ENCODE measurements around the gene NPIPA8.
"Not testable (repeated sequence)": the region's sequence is repeated elsewhere in the genome, so short reads cannot be mapped to it uniquely, and the experiment has no call there.

NPIPA8 gene

DNA sequence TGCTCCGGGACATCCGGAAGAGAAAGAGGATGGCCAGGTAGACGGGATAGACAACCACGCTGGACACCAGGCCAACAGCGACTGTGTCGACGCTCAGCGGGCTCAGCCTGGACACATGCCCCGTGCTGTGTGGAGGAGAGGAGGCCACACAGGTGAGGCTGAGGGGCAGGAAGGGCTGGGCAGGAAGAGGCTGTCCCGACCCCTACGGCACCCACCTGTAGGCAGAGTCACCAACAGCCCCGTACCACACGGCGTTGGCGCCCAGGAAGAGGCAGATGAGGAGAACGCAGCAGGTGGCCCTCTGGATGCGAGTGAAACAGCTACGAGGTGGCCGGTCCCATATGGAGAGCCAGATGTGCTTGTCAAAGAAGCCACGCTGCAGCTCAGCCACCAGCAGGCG is at the start of gene NPIPA8:
NPIPA8 (minus strand) TSS at position 101 of the 400 bp plus-strand sequence. CDS start 4,074 bp downstream, outside the sequence.
- not testable (repeated sequence) for DNase-seq (ENCODE audit: low read depth in 2 of 2)

DNA sequence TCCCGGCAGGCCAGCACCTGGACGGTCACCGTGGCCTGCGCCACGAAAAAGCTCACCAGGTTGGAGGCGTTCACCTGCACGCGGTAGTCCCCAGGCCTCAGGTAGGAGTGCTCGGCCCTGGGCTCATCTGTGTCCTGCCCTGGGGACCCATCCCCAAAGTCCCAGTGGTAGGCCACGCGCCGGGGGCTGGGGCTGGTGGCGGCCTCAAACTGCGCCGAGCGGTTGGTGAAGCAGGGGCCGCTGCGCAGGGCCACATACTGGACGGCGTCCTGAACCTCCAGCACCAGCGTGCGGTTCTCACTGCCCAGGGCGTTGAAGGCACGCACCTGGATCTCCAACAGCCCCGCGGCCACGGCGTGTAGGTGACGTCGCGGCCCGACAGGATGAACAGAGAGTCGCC is 48.7 kb upstream of the NPIPA8 start:
- not testable (repeated sequence) for DNase-seq (ENCODE audit: low read depth in 2 of 2)

DNA sequence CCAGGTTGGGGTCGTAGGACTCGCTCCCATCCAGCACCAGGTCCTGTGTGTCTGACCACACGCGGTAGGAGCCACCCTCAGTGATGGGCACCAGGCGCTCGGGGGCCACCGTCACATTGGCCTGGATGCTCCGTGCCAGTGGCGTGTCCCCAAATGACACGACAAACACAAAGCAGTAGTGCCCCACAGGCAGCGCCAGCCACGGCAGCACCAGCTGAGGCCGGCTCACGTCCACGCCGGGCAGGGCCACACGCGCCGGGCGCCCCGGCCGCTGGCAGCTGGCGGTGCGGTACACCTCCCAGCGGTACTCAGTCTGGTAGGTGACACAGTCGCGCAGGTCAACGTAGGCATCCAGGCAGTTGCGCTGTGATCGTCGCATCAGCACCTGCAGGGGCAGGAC is 48.3 kb upstream of the NPIPA8 start:
- not testable (repeated sequence) for DNase-seq (ENCODE audit: low read depth in 2 of 2)

DNA sequence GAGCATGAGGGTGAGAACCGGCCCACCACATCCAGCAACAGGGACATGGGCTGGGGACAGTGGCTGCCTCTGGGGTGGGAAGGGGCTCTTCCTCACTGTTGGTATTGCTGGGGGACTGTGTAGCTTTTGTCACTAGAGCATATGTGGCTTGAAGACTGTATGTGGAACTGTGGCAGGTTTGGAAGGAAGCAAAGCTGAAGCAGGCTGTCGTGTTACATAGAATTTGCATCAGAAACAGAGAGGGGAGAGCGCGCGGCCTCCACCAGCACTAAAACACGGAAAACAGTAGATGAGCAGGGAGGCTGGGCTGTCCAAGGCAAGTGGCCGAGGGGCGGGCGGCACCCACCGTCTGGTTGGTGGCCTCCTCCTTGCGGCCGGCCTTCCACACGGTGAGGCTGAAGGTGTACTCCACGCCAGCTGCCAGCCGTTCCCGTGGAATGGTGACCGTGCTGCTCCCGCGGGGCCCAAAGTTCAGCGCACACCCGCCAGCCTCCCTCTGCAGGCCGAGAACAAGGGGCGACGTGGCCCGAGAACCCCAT is 47.6 kb upstream of the NPIPA8 start:
- not testable (repeated sequence) for DNase-seq (ENCODE audit: low read depth in 2 of 2)

DNA sequence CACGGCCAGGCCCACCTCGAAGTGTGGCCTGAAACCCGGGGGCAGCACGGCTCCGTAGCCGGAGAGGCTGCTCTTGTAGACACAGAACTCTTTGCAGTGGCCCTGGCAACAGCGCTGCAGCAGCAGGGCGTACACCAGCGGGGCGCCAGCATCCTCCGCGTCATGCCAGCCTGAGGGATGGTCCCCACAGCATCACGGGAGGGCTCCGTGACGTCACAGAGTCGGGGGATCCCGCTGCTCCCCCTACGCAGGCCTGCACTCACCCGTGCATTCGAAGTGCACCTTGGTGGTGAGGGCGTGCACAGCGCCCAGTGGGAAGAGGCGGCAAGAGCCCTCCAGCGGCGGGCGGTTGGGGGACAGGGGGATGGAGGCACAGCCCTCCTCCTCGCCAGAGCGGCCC is 46.2 kb upstream of the NPIPA8 start:
- DNase-seq (ENCODE audit: low read depth in 2 of 2): not testable (repeated sequence)

DNA sequence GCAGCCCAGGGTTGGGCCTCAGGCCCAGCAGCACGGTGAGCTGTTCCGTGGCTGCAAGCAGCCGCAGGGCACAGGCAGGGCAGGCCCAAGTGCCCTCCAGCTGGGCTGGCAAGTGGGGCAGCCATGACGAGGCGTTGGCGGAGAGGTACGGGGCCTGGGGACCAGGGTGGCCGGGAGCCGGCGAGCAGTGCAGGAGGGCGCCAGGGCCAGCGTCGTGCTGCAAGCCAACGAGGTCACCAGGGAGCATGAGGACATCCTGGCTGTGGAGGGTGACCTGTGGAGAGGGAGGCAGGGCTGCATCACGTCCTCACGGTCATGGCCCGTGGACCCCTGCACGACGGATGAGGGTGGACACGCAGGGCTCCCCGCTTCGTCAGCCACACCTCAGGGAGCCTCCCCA is 11.2 kb upstream of the NPIPA8 start:
- DNase-seq (ENCODE audit: low read depth in 2 of 2): not testable (repeated sequence)

DNA sequence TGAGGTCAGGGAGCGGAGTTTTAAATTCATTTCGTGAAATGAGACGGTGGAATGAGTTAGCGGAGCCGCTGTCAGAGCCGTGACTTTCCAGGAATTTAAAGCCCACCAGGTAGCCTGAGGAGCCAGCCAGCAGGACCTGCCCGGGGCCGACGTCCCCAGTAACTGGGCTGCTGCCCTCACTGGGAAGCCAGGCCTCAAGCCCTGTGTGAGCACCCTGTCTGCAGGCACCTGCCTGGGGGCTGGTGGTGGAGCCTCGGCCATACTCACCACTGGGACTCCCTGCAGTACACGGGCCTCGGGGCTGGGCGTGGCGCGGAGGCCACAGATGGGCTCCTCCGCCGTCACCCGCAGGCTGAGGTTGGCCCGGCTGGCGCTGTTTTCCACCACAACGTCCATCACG is 10.5 kb upstream of the NPIPA8 start:
- not testable (repeated sequence) for DNase-seq (ENCODE audit: low read depth in 2 of 2)

DNA sequence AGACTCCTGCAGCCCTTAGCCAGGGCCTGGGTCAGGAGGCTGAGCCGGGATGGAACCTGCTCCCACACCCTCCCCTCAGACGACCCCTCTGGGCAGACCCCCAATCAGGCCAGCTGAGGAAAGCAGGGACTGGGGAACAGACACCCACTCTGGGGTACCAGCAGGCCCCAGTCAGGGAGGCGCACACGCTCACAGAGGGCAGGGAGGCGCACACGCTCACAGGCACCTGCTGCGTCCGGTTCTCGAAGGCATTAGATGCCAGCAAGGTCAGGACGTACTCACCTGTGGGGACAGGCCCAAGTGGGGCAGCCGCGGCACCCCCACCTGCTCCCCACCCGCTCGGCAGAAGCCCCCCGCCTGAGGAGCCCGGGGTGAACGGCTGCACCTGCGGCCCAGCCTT is 8.1 kb upstream of the NPIPA8 start:
- not testable (repeated sequence) for DNase-seq (ENCODE audit: low read depth in 2 of 2)

DNA sequence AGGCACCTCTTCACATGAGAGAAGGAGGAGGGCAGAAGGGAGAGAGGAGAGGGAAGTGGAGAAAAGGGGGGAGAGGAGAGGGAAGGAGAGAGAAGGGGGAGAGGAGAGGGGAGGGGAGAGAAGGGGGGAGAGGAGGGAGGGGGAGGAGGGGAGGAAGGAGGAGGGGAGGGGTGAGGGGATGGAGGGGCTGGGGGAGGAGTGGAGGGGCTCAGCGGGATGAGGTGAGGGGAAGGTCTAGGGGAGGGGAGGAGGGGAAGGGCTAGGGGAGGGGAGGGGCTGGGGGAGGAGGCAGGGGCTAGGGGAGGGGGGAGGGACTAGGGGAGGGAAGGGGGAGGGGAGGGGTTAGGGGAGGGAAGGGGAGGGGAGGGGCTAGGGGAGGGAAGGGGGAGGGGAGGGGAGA is 5.5 kb upstream of the NPIPA8 start:
- not testable (repeated sequence) for DNase-seq (ENCODE audit: low read depth in 2 of 2)

DNA sequence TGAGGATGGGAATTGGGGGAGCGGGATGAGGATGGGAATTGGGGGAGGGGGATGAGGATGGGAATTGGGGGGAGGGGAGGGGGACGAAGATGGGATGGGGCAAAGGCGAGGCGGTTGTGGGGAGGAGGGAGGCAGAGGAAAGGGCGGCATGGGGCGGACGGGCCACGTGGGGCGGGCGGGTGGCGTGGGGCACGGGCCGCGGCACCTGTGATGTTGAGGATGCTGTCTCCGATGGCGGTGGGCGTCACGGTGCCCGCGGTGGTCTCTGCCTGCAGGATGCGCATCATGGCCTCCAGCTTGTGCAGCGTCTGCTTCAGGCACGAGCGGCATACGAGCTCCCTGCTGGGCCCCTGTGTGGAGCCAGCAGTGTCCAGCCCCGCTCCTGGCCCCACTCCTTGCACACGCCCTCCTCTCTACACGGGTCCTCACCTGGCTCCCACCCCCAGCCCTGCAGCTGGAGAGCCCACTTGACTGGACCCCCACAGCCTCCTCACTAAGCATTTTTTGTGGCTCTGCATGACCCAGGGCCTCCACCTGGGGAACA is 5.0 kb upstream of the NPIPA8 start:
- DNase-seq (ENCODE audit: low read depth in 2 of 2): not testable (repeated sequence)

DNA sequence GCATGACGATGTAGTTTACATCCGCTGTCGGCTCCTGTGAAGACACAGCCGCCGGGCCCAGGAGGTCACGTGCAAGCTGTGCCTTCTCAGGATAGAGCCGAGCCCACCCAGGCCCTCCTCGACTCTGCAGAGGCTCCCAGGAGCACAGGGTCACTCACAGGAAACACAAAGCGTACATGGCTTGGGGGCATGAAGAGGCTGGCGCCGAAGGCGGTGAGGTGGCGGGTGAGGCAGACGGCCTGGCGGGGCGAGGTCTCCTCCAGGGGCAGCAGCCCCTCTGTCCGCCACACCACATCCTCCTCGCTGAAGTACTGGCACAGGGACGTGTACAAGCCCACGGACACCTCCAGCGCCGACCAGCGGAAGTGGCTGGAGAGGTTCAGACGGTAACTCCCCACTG is 2.7 kb upstream of the NPIPA8 start:
- not testable (repeated sequence) for DNase-seq (ENCODE audit: low read depth in 2 of 2)

DNA sequence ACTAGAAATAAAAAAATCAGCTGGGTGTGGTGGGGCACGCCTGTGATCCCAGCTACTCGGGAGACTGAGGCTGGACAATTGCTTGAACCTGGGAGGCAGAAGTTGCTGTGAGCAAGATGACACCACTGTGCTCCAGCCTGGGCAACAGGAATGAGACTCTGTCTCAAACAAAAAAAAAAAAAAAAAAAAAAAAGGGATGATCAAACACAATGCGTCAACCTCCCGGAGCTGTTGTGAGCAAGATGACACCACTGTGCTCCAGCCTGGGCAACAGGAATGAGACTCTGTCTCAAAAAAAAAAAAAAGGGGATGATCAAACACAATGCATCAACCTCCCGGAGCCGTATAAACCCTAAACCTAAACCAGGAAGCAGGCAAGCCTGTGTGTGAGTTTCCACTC is 24.7 kb downstream of the NPIPA8 start:
- DNase-seq (ENCODE audit: low read depth in 2 of 2): not testable (repeated sequence)

DNA sequence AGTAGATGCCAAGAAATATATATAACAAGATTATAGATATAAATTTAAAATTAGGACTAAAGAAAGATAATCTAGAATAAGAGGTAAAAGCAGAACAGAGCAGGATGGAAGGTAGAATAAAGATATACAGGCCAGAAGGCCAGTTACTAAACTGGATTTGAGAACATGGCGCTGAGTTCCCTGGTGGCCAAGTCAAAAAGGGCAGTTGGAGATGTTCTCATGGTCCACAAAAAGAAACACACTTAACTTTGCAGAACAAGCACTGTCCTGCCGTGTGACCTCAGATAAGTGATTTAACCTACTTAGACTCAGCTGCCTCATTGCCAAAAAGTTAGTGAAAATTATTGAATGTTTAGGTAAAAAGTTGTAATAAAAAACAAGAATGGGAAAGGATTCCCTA is 27.4 kb downstream of the NPIPA8 start:
- not testable (repeated sequence) for DNase-seq (ENCODE audit: low read depth in 2 of 2)

DNA sequence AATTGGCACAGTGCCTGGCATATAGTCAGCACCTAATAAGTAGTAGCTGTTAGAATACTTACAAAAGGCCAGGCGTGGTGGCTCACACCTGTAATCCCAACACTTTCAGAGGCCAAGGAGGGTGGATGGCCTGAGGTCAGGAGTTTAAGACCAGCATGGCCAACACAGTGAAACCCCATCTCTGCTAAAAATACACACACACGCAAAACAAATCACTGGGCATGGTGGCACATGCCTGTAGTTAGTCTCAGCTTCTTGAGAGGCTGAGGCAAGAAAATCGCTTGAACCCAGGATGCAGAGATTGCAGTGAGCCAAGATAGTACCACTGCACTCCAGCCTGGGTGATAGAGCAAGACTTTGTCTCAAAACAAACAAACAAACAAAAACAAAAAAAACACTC is 29.3 kb downstream of the NPIPA8 start:
- not testable (repeated sequence) for DNase-seq (ENCODE audit: low read depth in 2 of 2)

DNA sequence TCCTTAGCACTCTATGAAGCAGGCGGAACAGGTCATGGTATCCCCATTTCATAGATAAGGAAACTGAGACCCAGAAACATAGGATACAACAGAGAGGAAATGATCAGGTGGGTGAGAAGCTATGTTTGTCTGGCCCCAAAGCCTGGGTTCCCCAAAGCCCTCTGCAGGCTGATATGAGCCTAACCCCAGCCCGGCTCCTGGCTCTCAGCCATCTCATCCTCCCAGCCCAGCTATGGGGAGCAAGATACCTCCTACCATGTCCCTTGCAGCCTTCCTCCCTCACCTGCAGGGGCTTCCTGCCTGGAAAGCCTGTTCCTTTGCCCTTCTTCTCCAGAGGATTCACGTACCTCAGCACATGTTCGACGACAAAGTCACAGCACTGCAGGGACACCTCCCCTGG is 30.5 kb downstream of the NPIPA8 start:
- not testable (repeated sequence) for DNase-seq (ENCODE audit: low read depth in 2 of 2)

DNA sequence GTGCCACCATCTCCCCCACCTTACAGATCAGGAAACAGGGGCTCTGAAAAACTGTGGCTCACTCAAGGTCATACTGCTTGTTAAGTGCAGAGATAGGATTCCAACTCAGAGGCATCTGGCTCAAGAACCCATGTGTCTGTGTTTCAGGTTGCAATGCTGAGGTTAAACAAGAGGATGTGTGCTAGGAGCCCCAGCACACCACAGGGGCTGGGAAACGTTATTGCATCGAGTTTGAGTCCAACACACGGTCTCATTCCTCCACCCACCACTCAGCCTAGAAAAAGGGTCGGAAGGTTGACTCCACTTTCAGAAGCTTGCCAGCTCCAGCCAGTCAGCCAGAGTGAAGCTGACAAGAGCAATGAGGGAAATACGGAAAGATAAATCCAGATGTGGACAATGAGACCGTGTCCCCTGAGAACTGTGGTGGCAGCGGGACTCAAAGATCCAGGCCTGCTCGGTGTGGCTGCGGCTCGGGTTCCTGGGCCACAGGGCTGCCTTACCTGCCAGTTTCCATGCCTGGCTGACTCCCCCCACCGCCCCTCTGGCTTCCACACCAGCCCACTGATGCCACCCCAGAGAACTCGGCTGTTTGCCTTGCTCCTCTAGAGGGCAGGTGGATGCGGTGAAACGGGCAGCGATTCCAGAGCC is 33.4 kb downstream of the NPIPA8 start:
- not testable (repeated sequence) for DNase-seq (ENCODE audit: low read depth in 2 of 2)

DNA sequence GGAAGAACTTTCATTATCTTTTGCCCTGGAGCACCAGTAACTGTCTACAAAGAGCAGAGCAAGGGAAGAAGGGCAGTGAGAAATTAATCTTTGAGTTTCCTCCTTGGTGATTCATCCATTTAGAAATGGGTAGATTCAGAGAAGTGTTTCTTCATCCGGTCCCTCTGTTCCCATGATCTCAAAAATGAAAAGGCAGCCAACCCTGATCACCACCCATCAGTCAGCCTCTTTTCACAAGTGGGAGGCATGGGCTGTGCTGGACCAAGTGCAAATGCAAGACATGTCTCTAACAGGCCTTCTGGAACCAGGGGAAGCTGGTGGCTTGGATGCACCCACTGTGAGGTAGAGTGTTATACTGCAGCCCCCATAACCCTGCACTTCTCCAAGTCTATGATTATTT is 38.8 kb downstream of the NPIPA8 start:
- DNase-seq (ENCODE audit: low read depth in 2 of 2): not testable (repeated sequence)

DNA sequence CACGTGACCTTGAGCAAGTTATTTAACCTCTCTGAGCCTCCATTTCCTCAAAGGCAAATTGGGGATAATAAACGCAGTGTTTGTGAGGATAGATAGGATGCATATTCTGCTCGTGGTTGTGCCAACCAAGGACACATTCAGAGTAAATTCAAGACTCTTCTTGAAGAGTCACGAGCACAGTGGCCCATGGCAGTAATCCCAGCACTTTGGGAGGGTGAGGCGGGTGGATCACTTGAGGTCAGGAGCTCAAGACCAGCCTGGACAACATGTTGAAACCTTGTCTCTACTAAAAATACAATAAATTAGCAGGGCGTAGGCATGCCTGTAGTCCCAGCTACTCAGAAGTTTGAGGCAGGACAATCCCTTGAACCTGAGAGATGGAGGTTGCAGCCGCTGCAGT is 39.6 kb downstream of the NPIPA8 start:
- not testable (repeated sequence) for DNase-seq (ENCODE audit: low read depth in 2 of 2)

DNA sequence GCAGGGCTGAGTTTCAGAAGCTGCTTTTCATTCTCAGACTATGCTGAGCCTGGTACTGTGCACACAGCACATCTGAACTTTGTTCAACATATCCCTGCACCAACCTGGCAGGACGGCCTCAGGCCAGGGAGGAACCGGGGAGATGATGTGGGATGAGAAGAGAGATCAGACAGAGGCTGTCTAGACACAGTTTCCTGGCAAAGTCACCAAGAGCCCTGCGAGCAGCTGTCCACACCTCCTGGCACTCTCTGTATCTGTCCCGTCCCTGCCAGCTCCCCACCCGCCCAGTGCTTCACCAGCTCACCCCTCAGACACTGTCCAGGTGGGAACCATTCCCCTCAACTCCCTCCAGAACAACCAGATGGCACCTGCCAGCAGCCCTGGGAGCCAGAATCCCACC is 42.2 kb downstream of the NPIPA8 start:
- DNase-seq (ENCODE audit: low read depth in 2 of 2): not testable (repeated sequence)

DNA sequence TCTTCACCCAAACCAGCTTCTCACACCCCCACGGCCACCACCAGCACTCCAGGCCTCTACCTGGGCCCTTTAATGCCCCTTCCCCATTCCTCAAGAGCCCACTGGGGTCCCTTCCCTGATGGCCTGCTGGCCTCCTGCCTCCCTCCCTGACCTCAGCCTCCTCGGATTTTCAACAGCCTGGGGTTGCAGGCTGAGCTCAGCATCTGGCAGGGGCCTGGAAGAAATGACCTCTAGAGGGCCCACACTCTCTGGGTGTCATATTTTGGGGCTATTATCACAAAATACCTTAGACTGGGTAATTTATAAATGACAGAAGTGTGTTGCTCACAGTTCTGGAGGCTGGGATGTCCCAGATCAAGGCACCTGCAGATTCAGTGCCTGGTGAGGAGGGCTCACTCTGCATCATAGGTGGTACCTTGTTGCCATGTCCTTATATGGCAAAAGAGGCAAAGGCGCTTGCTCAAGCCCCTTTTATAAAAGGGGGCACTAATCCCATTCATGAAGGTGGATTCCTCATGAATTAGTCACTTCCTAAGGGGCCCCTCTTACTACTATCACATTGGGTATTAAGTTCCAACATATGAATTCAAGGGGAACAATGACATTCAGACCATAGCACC is 43.1 kb downstream of the NPIPA8 start:
- not testable (repeated sequence) for DNase-seq (ENCODE audit: low read depth in 2 of 2)

DNA sequence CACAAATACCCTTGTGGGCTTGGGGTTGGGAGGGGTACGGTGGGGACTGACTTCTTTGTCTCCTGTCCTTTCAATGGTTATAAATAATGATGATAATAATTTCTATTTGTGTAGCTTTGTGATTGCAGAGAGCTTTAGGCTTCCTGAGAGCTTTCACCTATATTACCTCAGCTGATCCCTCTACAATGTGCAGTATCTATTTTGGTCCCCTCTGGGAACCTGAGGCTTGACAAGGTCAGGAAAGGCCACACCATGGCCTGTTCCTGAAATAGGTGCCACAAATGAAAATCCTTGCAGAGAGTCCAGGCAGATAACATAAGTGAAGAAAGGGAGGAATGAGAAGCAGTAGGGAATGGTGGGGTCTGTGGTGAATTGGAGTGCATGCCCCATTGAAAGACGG is 45.6 kb downstream of the NPIPA8 start:
- not testable (repeated sequence) for DNase-seq (ENCODE audit: low read depth in 2 of 2)

DNA sequence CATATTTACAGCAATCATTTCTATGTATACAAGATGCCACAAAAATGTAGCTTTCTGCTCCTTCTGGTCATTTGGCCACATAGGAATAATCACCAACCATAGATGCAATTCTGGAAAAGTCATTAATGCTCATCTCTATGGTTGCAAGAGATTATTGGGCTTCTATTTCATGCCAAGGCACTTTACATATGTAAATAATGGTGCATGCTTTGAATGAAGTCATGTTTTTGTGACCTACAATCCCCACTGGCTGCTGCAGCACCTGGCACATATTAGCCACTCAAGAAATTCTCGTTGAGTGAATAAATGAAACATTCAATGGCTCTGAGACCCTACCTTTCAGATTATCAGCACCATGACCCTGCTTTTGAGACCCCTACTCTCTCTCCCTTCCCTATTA is 50.2 kb downstream of the NPIPA8 start:
- not testable (repeated sequence) for DNase-seq (ENCODE audit: low read depth in 2 of 2)

DNA sequence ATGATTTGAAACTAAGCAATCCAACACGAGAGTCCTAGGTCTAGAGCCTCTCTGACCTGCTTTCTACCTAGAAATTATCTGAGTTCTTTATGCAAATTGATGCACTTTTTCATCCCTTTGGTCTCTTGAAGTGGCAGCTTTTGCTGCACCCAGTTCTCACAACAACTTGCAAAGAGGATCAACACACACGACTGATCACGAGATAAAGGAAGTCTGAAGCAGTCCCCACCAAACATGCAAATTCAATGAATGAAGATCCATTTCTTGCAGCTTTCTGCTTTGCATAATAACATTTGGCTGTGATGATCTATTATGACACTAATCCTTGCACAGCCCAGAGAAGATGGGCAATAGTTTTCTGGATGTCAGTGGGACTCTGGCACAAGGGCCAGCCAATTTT is 56.2 kb downstream of the NPIPA8 start:
- not testable (repeated sequence) for DNase-seq (ENCODE audit: low read depth in 2 of 2)
